LNCAP (cell line): ENCODE data around the gene DNAJB12.

ENCODE experiments used
- TF ChIP-seq, protein P1 (sequence below): fragments of 450-650 bp; IDR thresholded peaks from 2 replicates; pipeline ENCODE4 v1.5.1; 2017; ENCODE audit warnings: mild to moderate bottlenecking

The DNAJB12 gene

DNA sequence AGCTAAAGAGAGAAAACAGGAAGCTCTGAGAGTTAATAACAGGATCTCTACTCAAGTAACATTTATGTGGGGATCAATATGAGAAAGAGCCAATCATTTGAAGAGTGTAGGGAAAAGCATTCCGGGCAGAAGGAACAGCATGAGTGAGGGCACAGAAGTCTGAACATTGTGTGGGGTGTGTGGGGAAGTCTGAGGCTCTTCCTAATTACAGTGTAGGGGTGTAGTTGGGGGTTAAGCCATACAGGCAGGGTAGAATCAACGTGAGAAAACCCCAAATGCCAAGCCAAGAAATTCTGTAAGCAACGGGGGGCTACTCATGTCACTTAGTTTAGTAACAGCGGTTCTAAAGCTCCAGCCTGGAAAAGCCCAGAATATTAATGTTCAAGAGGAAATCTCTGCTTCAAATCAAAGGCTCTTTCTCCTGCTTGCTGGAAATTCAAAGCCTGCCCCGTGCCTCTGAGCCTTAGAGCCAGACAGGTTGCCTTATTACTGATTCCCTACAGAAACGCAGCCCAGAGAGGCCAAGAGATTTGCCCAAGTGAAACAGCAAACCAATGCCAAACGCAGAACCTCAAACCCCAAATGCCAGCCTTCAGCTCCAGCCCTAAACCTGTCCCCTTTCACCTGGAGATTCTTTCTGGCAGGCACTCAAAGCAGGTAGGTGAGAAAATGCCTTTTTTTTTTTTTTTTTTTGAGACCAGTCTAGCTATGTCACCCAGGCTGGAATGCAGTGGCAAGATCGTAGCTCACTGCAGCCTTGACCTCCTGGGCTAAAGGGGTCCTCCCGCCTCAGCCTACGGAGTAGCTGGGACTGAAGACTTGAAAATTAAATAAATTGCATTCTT is 36.1 kb downstream of the DNAJB12 start:
- TF ChIP-seq, protein P1, sequence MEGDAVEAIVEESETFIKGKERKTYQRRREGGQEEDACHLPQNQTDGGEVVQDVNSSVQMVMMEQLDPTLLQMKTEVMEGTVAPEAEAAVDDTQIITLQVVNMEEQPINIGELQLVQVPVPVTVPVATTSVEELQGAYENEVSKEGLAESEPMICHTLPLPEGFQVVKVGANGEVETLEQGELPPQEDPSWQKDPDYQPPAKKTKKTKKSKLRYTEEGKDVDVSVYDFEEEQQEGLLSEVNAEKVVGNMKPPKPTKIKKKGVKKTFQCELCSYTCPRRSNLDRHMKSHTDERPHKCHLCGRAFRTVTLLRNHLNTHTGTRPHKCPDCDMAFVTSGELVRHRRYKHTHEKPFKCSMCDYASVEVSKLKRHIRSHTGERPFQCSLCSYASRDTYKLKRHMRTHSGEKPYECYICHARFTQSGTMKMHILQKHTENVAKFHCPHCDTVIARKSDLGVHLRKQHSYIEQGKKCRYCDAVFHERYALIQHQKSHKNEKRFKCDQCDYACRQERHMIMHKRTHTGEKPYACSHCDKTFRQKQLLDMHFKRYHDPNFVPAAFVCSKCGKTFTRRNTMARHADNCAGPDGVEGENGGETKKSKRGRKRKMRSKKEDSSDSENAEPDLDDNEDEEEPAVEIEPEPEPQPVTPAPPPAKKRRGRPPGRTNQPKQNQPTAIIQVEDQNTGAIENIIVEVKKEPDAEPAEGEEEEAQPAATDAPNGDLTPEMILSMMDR: no peak

DNA sequence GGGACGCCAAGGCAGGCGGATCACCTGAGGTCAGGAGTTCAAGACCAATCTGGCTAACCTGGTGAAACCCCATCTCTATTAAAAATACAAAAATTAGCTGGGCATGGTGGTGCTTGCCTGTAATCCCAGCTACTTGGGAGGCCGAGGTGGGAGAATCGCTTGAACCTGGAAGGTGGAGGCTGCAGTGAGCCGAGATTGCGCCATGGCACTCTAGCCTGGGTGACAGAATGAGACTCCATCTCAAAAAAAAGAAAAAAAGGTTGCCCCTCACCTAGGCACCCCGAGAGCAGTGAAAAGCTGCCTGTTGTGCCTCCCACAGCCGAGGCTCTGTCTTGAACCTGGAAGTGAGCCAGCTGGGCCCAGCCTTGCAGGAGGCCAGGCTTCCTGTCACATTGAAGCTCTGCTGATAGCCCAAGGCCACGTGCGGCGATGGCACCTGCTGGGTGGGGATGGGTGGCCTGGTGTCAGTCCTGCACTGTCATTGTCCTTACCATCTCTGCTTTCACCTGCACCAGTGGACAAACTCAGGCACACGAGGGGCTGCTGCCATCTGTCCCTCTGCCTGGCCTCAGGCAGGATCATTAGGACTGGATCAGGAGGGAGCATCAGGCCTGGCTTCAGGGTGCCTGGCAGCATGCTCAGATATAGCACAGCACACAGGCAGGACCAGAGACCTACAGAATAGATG is 37.8 kb downstream of the DNAJB12 start:
- TF ChIP-seq, protein P1: no peak

DNA sequence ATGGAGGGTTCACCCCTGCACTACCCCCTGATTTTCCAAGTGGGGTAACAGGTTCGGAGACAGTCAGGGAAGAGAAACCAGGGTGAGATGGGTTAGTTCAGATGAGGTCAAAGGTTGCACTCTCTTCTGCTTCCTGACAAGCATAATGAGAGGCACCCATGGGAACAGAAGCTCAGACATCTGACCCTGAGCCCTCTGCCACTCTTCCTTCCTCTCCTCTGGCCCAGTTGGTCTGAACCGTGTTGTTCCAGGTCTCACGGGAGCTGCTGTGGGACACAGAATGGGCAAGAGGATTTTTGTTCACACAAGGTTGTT is 38.4 kb downstream of the DNAJB12 start:
- TF ChIP-seq, protein P1: no peak

DNA sequence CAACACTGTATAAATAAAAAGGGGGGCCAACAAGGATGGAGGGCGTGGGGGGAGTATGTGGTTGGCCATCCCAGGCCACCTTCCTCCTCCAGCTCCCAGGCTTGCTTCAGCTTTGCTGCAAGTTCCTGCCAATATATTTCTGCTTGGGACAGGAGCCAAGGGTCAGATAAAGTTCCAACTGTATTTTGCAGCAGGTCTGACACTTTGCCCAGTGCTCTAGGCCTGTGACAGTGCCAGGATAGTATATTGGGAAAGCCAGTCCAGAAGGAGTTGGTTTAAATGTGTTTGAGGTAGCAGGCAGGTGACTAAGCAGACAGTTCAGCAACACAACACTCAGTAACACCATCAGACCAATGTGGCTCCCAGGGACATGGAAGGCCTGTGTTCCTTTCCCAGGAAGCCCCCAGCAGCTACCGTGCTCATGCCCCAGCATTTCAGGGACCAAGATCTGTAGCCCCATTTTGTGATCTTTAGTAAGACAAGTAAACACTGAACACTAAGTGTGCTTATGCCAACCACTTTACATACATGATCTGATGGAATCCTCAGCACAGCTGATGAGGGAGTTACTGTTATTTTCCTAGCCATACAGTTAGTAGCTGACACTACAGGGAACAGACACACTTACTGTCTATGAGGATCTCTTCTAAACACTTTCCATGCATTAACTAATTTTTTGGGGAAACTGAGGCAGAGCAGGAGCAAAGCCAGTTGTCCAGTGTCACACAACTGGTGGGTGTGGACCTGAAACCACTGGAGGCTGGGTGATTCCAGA is 38.9 kb downstream of the DNAJB12 start:
- TF ChIP-seq, protein P1: no peak

DNA sequence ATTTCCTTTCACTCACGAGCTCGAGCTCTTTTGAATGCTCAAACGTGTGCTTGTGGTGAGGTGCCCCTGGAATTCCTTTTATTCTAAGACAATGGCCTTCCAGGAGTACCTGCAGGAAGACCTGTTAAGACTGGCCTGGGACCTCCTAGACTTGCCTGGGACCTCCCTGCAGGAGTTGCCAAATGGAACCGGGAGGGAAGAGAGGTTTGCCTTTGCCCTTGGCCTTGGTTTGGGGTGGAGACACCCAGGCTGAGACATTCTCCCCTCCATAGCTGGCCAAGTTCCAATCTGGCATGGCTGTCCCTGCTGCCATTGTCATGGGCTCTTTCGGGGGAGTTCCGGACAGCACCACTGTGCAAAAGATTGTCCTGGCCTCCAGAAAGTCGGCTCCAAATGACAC is 39.7 kb downstream of the DNAJB12 start:
- TF ChIP-seq, protein P1: no peak

DNA sequence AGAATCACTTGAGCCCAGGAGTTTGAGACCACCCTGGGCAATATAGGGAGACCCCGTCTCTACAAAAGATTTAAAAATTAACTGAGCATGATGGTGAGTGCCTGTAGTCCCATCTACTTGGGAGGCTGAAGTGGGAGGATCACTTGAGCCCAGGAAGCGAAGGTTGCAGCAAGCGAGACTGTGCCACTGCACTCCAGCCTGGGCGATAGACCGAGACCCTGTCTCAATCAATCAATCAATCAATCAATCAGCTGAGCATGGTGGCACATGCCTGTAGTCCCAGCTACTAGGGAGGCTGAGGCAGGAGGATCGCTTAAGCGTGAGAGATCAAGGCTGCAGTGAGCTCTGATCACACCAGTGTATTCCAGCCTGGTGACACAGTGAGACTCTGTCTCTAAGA is 40.5 kb downstream of the DNAJB12 start:
- TF ChIP-seq, protein P1: no peak

DNA sequence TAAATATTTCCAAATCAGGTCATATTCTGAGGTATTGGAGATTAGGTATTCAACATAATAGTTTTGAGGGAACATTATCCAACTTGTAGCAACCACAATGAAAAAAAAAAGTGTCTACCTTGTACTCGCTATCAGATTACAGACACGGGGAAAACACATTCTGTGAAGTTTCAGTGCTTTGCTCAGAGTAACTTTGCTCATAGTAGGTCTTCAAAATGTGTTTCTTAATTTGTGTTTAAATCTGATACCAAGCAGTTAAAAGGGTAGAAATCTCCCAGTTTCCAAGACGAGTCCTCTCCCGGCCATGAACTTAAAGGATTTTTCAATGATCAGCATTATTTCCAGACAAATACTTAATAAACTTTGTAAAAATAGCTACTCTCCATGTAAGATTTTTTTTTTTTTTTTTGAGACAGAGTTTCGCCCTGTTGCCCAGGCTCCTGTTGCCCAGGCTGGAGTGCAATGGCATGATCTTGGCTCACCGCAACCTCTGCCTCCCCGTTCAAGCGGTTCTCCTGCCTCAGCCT is 41.8 kb downstream of the DNAJB12 start:
- TF ChIP-seq, protein P1: no peak
